ENCODE measurements around the gene SPACDR. TPM values are rescaled to one million over a fixed set of nuclear protein-coding genes. Genes with fewer than 3 reads are reported as not detected.
"Not testable (repeated sequence)": the region's sequence is repeated elsewhere in the genome, so short reads cannot be mapped to it uniquely, and the experiment has no call there.

Gene SPACDR
- polyA plus RNA-seq, 1 donor (not counting 4 experiments of a cell fraction or from before 2014, with no cell fraction given), result 0.37 TPM

DNA sequence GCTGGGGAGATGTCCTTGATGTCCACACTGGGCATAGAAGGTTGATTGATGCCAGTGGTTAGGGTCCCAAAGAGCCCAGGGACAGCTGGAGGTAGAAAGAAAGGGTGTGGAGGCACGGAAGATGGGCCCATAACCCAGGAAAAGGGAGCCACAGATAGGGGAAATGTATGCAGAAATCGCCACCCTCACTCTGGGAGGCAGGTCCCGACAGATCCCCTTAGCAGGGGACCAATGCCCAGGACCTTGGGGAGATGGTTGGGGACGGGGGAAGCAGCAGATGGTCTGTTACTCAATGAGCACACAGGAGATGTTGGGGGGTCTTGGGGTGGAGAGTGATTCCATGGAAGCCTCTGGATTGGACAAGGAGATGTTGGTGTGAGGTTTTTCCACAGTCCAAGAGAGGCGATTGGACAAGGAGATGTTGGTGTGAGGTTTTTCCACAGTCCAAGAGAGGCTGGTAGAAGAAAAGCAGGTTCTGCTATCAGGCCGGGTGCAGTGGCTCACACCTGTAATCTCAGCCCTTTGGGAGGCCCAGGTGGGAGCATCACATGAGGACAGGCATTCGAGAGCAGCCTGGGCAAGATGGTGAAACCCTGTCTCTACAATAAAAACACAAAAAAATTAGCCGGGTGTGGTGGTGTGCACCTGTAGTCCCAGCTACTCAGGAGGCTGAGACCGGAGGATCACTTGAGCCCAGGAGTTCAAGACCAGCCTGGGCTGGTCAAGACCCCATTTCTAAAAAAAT, 20.8 kb downstream of the SPACDR start:
- H4K20me1 ChIP-seq (ENCODE audit: control insufficient read depth, extremely low read depth, insufficient read depth, low read length), result no peaks in the 10 kb centered on the region
- DNase-seq (ENCODE audit: low read depth, low spot score) (no peak), FAIRE-seq (no peak)
- no peaks in the 10 kb centered on the region for H3K9me1 ChIP-seq (ENCODE audit: control insufficient read depth, extremely low read depth, insufficient read depth, low read length)
- no peak overlapping the region for H3K9ac ChIP-seq (ENCODE audit: control insufficient read depth, extremely low read depth, insufficient read depth, low read length)
- no peak overlapping the region for H3K4me2 ChIP-seq (ENCODE audit: control insufficient read depth, extremely low read depth, insufficient read depth, low read depth, low read length)
- no peaks in the 10 kb centered on the region for H3K79me2 ChIP-seq (ENCODE audit: control insufficient read depth, insufficient read depth, low read length)
- H3K27ac ChIP-seq (ENCODE audit: control insufficient read depth, insufficient read depth, low read length), result no peak overlapping the region
- TF ChIP-seq CTCF (optimal IDR thresholded peaks at IDR 0.05 in 1 of 3, IDR thresholded peaks at IDR 0.05 in 1 of 3, conservative IDR thresholded peaks at IDR 0.05 in 1 of 3; ENCODE audit: extremely low read depth in 1 of 3, insufficient read depth in 2 of 3, low read length in 3 of 3), result no peak
- dilution Hi-C loops (cut with MboI; ENCODE audit: extremely low pct_ligation_motif_present, low sequenced_read_pairs), result no loop called here
- H3K4me1 ChIP-seq (ENCODE audit: control insufficient read depth, extremely low read depth, insufficient read depth, low read length), result peaks cover 3% of the 10 kb centered on the region
- no peaks in the 10 kb centered on the region for H3K36me3 ChIP-seq (ENCODE audit: control insufficient read depth in 2 of 2, extremely low read depth in 1 of 2, insufficient read depth in 2 of 2, low read length in 2 of 2)
- no peaks in the 10 kb centered on the region for H3K9me3 ChIP-seq (ENCODE audit: control insufficient read depth, low read depth, low read length)
- no peak overlapping the region for H2AFZ ChIP-seq (ENCODE audit: control insufficient read depth, low read length)
- no peak overlapping the region for H3K4me3 ChIP-seq (ENCODE audit: control insufficient read depth in 2 of 3, extremely low read depth in 1 of 3, insufficient read depth in 2 of 3, low read depth in 1 of 3, low read length in 3 of 3)
- H3K27me3 ChIP-seq (ENCODE audit: control insufficient read depth, extremely low read depth, insufficient read depth, low read length), result no peaks in the 10 kb centered on the region

- Histone ChIP-seq H3K4me2 (ENCODE audit: control insufficient read depth, extremely low read depth, insufficient read depth, low read depth, low read length) (no peak overlapping the region), H3K9me3 (ENCODE audit: control insufficient read depth, low read depth, low read length) (no peaks in the 10 kb centered on the region), H3K4me1 (ENCODE audit: control insufficient read depth, extremely low read depth, insufficient read depth, low read length) (peaks cover 3% of the 10 kb centered on the region), H3K9me1 (ENCODE audit: control insufficient read depth, extremely low read depth, insufficient read depth, low read length) (no peaks in the 10 kb centered on the region), H3K9ac (ENCODE audit: control insufficient read depth, extremely low read depth, insufficient read depth, low read length) (no peak overlapping the region), H4K20me1 (ENCODE audit: control insufficient read depth, extremely low read depth, insufficient read depth, low read length) (no peaks in the 10 kb centered on the region), H2AFZ (ENCODE audit: control insufficient read depth, low read length) (no peak overlapping the region), H3K79me2 (ENCODE audit: control insufficient read depth, insufficient read depth, low read length) (no peaks in the 10 kb centered on the region), H3K4me3 (ENCODE audit: control insufficient read depth in 2 of 3, extremely low read depth in 1 of 3, insufficient read depth in 2 of 3, low read depth in 1 of 3, low read length in 3 of 3) (no peak overlapping the region), H3K27ac (ENCODE audit: control insufficient read depth, insufficient read depth, low read length) (no peak overlapping the region), H3K27me3 (ENCODE audit: control insufficient read depth, extremely low read depth, insufficient read depth, low read length) (no peaks in the 10 kb centered on the region), H3K36me3 (ENCODE audit: control insufficient read depth in 2 of 2, extremely low read depth in 1 of 2, insufficient read depth in 2 of 2, low read length in 2 of 2) (no peaks in the 10 kb centered on the region)
- dilution Hi-C loops (cut with MboI; ENCODE audit: extremely low pct_ligation_motif_present, low sequenced_read_pairs), result no loop called here
- FAIRE-seq (no peak), DNase-seq (ENCODE audit: low read depth, low spot score) (no peak)
- TF ChIP-seq CTCF (optimal IDR thresholded peaks at IDR 0.05 in 1 of 3, IDR thresholded peaks at IDR 0.05 in 1 of 3, conservative IDR thresholded peaks at IDR 0.05 in 1 of 3; ENCODE audit: extremely low read depth in 1 of 3, insufficient read depth in 2 of 3, low read length in 3 of 3) (no peak), EZH2 (IDR thresholded peaks at IDR 0.05; ENCODE audit: low read length) (no peak)
These were observed 22.2 kb downstream of the SPACDR start for GRCh38 chr7:100441641-100442535.

- H3K9ac ChIP-seq (ENCODE audit: control insufficient read depth, extremely low read depth, insufficient read depth, low read length); DNase-seq (ENCODE audit: low read depth, low spot score); H3K4me1 ChIP-seq (ENCODE audit: control insufficient read depth, extremely low read depth, insufficient read depth, low read length); H3K4me3 ChIP-seq (ENCODE audit: control insufficient read depth in 2 of 3, extremely low read depth in 1 of 3, insufficient read depth in 2 of 3, low read depth in 1 of 3, low read length in 3 of 3); H3K36me3 ChIP-seq (ENCODE audit: control insufficient read depth in 2 of 2, extremely low read depth in 1 of 2, insufficient read depth in 2 of 2, low read length in 2 of 2); H4K20me1 ChIP-seq (ENCODE audit: control insufficient read depth, extremely low read depth, insufficient read depth, low read length); FAIRE-seq; H3K9me1 ChIP-seq (ENCODE audit: control insufficient read depth, extremely low read depth, insufficient read depth, low read length); H3K9me3 ChIP-seq (ENCODE audit: control insufficient read depth, low read depth, low read length); H3K27ac ChIP-seq (ENCODE audit: control insufficient read depth, insufficient read depth, low read length); H2AFZ ChIP-seq (ENCODE audit: control insufficient read depth, low read length); H3K27me3 ChIP-seq (ENCODE audit: control insufficient read depth, extremely low read depth, insufficient read depth, low read length); dilution Hi-C loops (cut with MboI; ENCODE audit: extremely low pct_ligation_motif_present, low sequenced_read_pairs); H3K4me2 ChIP-seq (ENCODE audit: control insufficient read depth, extremely low read depth, insufficient read depth, low read depth, low read length): not testable (repeated sequence)
- H3K79me2 ChIP-seq (ENCODE audit: control insufficient read depth, insufficient read depth, low read length), result peaks cover 14% of the 10 kb centered on the region
These were observed 24.8 kb downstream of the SPACDR start for GRCh38 chr7:100439244-100439643.

All from keratinocyte (primary cell).